K562 (cell line): ENCODE results near the gene PEPD. TPM values are rescaled to one million over a fixed set of nuclear protein-coding genes. Genes with fewer than 3 reads are reported as not detected.

Experiments
- ARHGAP35 ChIP-seq: fragments of 450-650 bp; IDR thresholded peaks from 2 replicates; pipeline ENCODE4 v1.6.1; 2018; ENCODE audit not compliant: partially characterized antibody
- CGGBP1 ChIP-seq: fragments of 250-450 bp; sonication (Bioruptor Pico); IDR thresholded peaks from 2 replicates; pipeline ENCODE4 v1.9.0; 2021; ENCODE audit warnings: mild to moderate bottlenecking
- NCOA1 ChIP-seq: fragments of 450-650 bp; IDR thresholded peaks from 2 replicates; pipeline ENCODE4 v1.6.1; 2016; ENCODE audit warnings: low read depth
- REST ChIP-seq, 2 experiments: fragments of 450-650 bp; formaldehyde crosslinking in 1 of 2; IDR thresholded peaks; 2 replicates each; pipeline versions ENCODE4 v1.4.0 to v1.6.1; 2014 to 2020; ENCODE audit warnings: mild to moderate bottlenecking in 2 of 2, borderline replicate concordance in 1 of 2, low read depth in 1 of 2
- polyA plus RNA-seq, 8 experiments: library from polyadenylated mRNA; depleted of rRNA in 4 of 8; stranded (reverse) in 5 of 8; unstranded in 3 of 8; fragments of >200 nt; fragmentation: Nextera tagmentation in 2 of 8; fragmentation: Illumina TruSeq in 1 of 8; extraction: Ambion mirVana in 2 of 8; extraction: Trizol in 1 of 8; gene quantifications; 2 replicates each; pipeline versions ENCODE4 v1.2.1 to v1.2.3, GENCODE V29; 2011 to 2014; ENCODE audit warnings: inconsistent platforms in 1 of 8, missing spikeins in 1 of 8
- total RNA-seq, 7 experiments: library from RNA; depleted of rRNA in 6 of 7; stranded (reverse); fragments of >200 nt in 6 of 7; fragmentation: Illumina TruSeq in 2 of 7; extraction: Trizol in 2 of 7; gene quantifications; 2 replicates each; pipeline versions ENCODE4 v1.2.1 to v1.2.3, GENCODE V29; 2011 to 2021; ENCODE audit warnings: low replicate concordance in 1 of 7

The PEPD gene
- total and polyA plus RNA-seq, 9 of the 15 experiments (the other 6 are each of a cell fraction or from before 2014, with no cell fraction given) = 1.3 to 19.2 (median 16.0) TPM

GRCh38 chr19:33459222-33460090 lies 62.1 kb downstream of the PEPD start (continued):
- TF ChIP-seq REST (IDR thresholded peaks at IDR 0.05; ENCODE audit: borderline replicate concordance) (no peak), REST (CRISPR knock-in tag; IDR thresholded peaks at IDR 0.05; ENCODE audit: low read depth) (no peak), CGGBP1 (CRISPR knock-in tag) (no peak), NCOA1 (no peak), ARHGAP35 (no peak)
- TF ChIP-seq, all 486 proteins: peak for 0
